Type B pancreatic cell (in vitro differentiated cells): ENCODE results near the gene KRT81. TPM values are rescaled to one million over a fixed set of nuclear protein-coding genes. Genes with fewer than 3 reads are reported as not detected.
"Not testable (repeated sequence)": the region's sequence is repeated elsewhere in the genome, so short reads cannot be mapped to it uniquely, and the experiment has no call there.

Experiments
- DNase-seq: peaks from one replicate; pipeline ENCODE4 v3.0.0; 2021; ENCODE audit warnings: mixed read lengths; ENCODE audit not compliant: unreplicated experiment; ENCODE audit errors: extremely low spot score
- H3K27ac Mint-ChIP-seq: 2 replicates; pipeline ENCODE4 v1.8.0; 2021; ENCODE audit warnings: mild to moderate bottlenecking, mixed read lengths
- H3K27me3 Mint-ChIP-seq: 2 replicates; pipeline ENCODE4 v1.8.0; 2021; ENCODE audit warnings: mixed read lengths
- H3K36me3 Mint-ChIP-seq: 2 replicates; pipeline ENCODE4 v1.8.0; 2021; ENCODE audit warnings: mixed read lengths
- H3K4me1 Mint-ChIP-seq: one replicate; pipeline ENCODE4 v1.8.0; 2021; ENCODE audit warnings: mixed read lengths; ENCODE audit not compliant: unreplicated experiment
- H3K4me3 Mint-ChIP-seq: 2 replicates; pipeline ENCODE4 v1.8.0; 2021; ENCODE audit warnings: mild to moderate bottlenecking, mixed read lengths
- H3K9me3 Mint-ChIP-seq: 2 replicates; pipeline ENCODE4 v1.8.0; 2021; ENCODE audit warnings: mixed read lengths
- total RNA-seq: library from RNA; stranded (reverse); gene quantifications from 2 replicates; pipeline ENCODE4 v1.2.1, GENCODE V29; 2021; ENCODE audit warnings: low replicate concordance
- TF ChIP-seq, protein P1 (sequence below): fragments of 200-600 bp; sonication (generic); conservative IDR thresholded peaks from 2 replicates; pipeline ENCODE4 v1.5.0; 2021; ENCODE audit warnings: antibody characterized with exemption, mild to moderate bottlenecking

The KRT81 gene
- total RNA-seq, 1 donor from 2014 or later: 0.31 TPM

DNA sequence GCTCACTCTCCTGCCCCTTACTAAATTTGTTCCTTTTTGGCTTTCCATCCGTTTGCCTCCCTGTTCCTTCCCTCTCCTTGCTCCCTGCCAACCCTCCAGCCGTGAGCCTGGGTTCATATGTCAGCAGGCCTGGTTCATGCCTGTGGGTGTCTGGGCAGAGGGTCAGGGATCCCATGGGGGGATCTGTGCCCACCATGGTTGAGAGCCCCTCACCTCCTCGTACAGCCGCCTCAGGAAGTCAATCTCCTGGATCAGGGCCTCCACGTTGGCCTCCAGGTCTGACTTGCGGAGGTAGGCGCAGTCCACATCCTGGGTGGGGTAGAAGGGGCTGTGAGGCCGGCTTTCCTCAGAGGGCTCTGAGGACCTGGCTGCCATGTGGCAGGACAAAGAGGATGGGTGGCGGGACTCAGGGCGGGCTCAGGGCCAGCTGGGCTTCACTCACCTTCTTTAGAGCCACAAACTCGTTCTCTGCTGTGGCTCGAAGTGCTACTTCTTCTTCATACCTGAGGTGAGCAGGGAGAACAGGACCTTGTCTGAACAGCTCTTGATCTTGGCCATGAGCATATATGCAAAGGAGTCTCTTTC lies 26.2 kb upstream of the KRT81 start:
- no peak overlapping the region for H3K27ac Mint-ChIP-seq
- H3K36me3 Mint-ChIP-seq: no peaks in the 10 kb centered on the region
- no peak overlapping the region for H3K4me3 Mint-ChIP-seq
- no peaks in the 10 kb centered on the region for H3K9me3 Mint-ChIP-seq
- H3K27me3 Mint-ChIP-seq: peaks cover 54% of the 10 kb centered on the region
- TF ChIP-seq, protein P1, sequence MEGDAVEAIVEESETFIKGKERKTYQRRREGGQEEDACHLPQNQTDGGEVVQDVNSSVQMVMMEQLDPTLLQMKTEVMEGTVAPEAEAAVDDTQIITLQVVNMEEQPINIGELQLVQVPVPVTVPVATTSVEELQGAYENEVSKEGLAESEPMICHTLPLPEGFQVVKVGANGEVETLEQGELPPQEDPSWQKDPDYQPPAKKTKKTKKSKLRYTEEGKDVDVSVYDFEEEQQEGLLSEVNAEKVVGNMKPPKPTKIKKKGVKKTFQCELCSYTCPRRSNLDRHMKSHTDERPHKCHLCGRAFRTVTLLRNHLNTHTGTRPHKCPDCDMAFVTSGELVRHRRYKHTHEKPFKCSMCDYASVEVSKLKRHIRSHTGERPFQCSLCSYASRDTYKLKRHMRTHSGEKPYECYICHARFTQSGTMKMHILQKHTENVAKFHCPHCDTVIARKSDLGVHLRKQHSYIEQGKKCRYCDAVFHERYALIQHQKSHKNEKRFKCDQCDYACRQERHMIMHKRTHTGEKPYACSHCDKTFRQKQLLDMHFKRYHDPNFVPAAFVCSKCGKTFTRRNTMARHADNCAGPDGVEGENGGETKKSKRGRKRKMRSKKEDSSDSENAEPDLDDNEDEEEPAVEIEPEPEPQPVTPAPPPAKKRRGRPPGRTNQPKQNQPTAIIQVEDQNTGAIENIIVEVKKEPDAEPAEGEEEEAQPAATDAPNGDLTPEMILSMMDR: no peak
- no peaks in the 10 kb centered on the region for H3K4me1 Mint-ChIP-seq
- no peak for DNase-seq

DNA sequence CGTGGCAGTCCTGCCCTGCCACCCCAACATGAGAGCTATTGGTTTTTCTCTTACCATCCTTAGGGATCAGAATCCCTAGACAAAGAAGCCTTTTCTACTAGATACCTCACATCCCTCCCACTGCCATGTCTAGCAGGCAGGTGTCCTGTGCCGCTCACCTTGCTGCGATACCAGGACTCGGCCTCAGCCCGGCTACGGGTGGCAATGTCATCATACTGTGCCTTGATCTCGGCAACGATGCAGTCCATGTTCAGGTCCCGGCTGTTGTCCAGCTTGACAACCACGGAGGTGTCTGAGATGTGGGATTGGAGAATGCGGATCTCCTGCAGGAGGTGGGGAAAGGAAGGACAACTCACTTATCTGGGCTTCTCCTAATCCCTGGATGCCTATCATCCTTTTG lies 25.4 kb upstream of the KRT81 start:
- no peaks in the 10 kb centered on the region for H3K4me1 Mint-ChIP-seq
- H3K9me3 Mint-ChIP-seq: no peaks in the 10 kb centered on the region
- DNase-seq: no peak
- no peaks in the 10 kb centered on the region for H3K36me3 Mint-ChIP-seq
- TF ChIP-seq, protein P1: no peak
- no peak overlapping the region for H3K4me3 Mint-ChIP-seq
- peaks cover 53% of the 10 kb centered on the region for H3K27me3 Mint-ChIP-seq
- no peak overlapping the region for H3K27ac Mint-ChIP-seq

DNA sequence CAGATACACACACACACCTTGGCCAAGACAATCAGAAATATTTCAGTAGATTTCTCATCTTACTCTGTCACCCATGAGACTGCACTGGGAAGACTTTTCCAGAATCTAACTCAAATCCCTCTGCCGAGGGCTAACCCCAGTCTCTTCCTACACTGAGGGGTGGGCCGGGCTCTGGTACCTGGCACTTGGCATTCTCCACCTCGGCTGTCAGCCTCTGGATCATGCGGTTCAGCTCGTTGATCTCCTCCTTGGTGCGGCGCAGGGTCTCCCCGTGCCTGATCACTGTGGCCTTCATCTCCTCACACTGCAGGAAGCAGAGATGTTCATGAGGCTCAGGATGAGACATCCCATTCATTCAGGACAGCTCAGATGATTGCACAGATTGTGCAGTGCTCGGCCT lies 25.0 kb upstream of the KRT81 start:
- H3K27me3 Mint-ChIP-seq: peaks cover 55% of the 10 kb centered on the region
- no peaks in the 10 kb centered on the region for H3K9me3 Mint-ChIP-seq
- no peak overlapping the region for H3K27ac Mint-ChIP-seq
- H3K36me3 Mint-ChIP-seq: no peaks in the 10 kb centered on the region
- H3K4me3 Mint-ChIP-seq: no peak overlapping the region
- H3K4me1 Mint-ChIP-seq: no peaks in the 10 kb centered on the region
- TF ChIP-seq, protein P1: no peak
- no peak for DNase-seq

DNA sequence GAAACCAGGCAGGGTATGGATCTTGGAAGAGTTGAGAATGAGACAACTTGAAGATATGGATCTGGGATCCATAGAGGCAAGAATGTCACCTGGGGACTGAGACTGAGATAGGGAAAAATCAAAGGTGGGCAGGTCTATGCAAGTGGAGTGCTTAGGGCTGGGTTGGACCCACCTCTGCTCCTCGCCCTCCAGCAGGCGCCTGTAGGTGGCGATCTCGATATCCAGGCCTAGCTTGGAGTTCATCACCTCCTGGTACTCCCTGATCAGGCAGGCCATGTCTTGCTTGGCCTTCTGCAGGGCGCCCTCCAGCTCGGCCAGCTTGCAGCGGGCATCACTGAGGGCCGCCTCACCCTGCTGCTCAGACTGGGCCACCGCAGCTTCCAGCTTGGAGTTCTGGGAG lies 24.4 kb upstream of the KRT81 start:
- TF ChIP-seq, protein P1: peak; percentile 57
- H3K9me3 Mint-ChIP-seq, H3K4me1 Mint-ChIP-seq, H3K27ac Mint-ChIP-seq, H3K36me3 Mint-ChIP-seq, DNase-seq, H3K4me3 Mint-ChIP-seq: not testable (repeated sequence)
- H3K27me3 Mint-ChIP-seq: peaks cover 60% of the 10 kb centered on the region

DNA sequence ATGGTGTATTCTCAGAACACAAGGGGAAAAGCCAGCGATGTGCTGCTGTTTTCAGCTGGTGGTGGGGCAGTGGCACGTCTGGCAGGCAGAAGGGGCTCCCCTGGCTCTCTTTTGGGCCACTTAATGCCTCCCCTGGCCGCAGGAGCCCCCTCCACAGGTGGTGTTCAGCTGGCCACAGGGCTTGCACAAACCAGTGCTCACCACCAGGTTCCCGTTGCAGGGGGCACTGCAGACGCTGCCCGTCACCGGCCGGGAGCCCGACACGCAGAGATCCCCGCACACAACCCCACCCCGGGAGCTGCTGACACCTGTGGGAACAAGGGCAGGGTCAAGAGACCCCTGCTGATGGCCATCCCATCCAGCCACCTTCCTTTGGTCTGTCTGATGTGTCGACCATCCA lies 23.2 kb upstream of the KRT81 start:
- H3K36me3 Mint-ChIP-seq: no peaks in the 10 kb centered on the region
- TF ChIP-seq, protein P1: no peak
- H3K27me3 Mint-ChIP-seq: peaks cover 60% of the 10 kb centered on the region
- no peak overlapping the region for H3K4me3 Mint-ChIP-seq
- DNase-seq: no peak
- H3K4me1 Mint-ChIP-seq: no peaks in the 10 kb centered on the region
- no peak overlapping the region for H3K27ac Mint-ChIP-seq
- H3K9me3 Mint-ChIP-seq: no peaks in the 10 kb centered on the region

DNA sequence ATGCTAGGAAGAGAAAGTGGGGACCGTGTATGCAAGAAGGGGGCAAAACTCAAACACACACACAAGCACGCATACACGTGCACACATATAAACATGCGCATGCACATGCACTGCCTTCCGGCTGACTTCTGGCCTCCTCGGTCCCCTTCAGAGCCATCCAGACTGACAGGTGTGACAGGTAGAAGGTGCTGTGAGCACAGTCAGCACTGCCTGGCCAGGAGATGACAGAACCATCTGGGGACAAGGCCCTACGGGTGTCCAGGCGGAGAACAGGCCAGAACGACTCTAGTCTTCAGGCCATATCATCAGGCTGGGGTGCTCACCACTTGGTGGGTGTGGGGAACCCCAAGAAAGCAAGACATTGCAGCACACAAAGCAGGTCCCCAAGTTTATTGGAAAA lies 22.6 kb upstream of the KRT81 start:
- TF ChIP-seq, protein P1: no peak
- H3K9me3 Mint-ChIP-seq: no peaks in the 10 kb centered on the region
- H3K27me3 Mint-ChIP-seq: peaks cover 60% of the 10 kb centered on the region
- no peaks in the 10 kb centered on the region for H3K36me3 Mint-ChIP-seq
- H3K4me3 Mint-ChIP-seq: no peak overlapping the region
- H3K27ac Mint-ChIP-seq: no peak overlapping the region
- H3K4me1 Mint-ChIP-seq: peaks cover 1% of the 10 kb centered on the region
- no peak for DNase-seq
